GM12874 (cell line): ENCODE results near the gene FBXL14.

Experiments used
- CTCF ChIP-seq: IDR thresholded peaks from 2 replicates; pipeline ENCODE4 v1.5.1; 2011; ENCODE audit warnings: low read depth, mild to moderate bottlenecking, control low read depth, low read length, moderate library complexity; ENCODE audit not compliant: insufficient read depth

The FBXL14 gene

DNA sequence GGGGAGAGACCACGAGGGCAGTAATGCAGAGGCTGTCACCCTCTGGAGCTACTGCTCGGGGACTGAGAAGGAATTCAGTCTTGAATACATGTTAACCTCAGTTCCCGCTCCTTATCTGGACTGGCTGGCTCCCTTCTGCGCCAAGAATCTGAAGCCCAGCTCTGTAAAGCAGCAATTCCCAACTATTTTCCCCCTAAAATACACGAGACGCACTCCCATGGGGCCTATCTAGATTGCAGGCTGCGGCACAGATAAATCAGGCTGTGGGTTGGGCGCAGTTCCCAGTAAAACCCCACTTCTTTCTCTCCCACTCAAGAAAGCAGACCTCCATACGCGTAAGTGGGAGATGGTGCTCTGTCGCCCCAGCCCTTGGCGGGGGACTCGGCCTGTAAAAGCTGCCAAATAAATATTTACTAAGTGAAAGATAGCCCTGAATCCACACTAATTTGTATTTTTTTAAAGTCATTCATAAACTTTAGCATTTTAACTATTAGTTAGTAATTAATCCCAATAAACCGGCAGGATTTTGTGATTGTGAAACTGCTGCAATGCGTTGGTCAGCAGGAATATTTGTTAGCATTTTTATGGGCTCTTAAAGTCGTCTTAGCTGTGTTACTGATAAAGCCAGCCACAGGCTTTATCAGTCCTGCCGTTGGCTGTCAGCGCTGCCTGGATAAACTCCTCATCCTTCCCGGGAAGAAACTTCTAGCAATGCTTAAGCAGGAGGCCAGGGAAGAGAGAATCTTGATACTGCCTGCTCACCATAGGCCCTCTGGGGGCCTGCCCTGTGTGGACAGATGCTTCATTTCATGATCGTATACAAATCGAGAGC, 17.8 kb downstream of the FBXL14 start:
- TF ChIP-seq CTCF = no peak

- TF ChIP-seq CTCF = no peak
These were observed 18.7 kb downstream of the FBXL14 start for GRCh38 chr12:1575408-1576401.

GRCh38 chr12:1574865-1575259, 19.5 kb downstream of the FBXL14 start:
- TF ChIP-seq CTCF = no peak

DNA sequence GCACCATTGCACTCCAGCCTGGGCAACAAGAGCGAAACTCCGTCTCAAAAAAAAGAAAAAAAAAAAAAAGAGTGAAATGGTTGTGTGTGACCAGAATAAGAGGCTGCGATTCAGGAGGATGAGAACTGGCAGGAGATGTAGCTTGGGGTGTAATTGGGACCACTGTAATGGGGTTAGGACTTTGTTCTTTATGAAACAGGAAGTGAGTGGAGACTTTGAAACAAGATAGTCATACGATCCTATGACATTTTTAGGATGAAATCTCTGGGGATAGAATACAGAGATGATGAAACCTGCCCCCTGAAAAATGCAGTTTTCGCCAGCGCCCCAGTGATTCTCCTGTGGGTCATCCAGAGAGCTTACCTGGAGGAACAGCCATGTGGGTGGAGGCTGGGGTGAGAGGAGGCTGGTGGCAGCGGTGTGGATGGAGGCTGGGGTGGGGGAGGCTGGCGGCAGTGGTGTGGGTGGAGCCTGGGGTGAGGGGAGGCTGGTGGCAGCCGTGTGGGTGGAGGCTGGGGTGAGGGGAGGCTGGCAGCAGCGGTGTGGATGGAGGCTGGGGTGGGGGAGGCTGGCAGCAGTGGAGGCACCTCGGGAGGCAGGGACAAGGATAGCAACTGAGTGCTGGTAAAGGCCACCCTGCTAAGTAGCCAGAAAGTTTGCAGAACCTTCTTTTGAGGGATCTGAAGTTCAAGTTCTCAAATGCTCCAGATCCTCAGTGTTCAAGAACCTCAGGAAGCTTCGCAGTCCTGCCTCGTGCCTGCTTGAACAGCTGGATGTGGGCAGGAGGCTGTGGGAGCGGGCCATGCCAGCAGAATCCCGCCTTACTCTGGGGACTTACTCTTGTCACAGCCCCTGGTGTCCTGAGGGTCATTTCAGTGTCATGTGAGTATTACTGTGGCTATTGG, 20.2 kb downstream of the FBXL14 start:
- no peak for TF ChIP-seq CTCF

GRCh38 chr12:1572731-1573130, 21.6 kb downstream of the FBXL14 start:
- TF ChIP-seq CTCF = no peak

- no peak for TF ChIP-seq CTCF
These were observed 26.5 kb downstream of the FBXL14 start for GRCh38 chr12:1567852-1568251.
